GM21367 (cell line): Measurements from ENCODE around the gene AGPAT3.

Experiments
- ATAC-seq: cut with Tn5 transposase; IDR thresholded peaks from one replicate; pipeline ENCODE4 v1.9.1; 2021; ENCODE audit not compliant: unreplicated experiment

AGPAT3 gene

DNA sequence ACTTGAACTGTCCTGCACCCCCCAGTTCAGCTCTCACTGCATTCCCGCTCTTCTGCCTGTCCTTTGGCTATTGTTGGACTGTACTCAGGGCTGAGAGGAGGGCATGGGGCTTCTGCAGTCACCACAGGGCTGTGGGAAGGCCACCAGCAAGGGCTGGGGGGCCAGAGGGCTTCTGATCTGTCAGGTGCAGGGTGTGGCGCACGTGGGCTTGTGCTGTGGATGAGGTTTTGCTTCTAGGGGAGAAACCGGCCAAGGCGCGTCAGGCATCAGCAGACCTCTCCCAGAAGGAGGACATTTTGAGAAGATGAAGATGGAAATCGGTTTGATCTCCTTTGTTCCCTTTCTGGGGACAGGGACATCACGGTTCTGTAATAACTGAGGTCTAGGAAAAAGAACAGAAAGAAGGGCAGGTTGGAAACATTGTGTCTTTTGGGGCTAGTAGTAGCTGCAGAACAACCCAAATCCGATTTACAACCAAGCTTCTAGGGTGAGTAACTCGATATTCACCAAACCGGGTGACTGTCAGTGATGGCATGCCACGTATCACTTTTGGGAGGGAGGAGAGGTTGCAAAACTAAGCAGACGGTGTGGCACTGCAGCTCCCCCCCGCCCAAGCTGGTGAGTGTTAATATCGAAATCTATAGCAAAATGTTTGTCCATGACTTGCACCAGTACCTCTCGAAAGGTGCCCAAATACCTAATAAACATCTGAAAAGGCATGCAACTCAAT lies 40.9 kb downstream of the AGPAT3 start:
- no peak for ATAC-seq

DNA sequence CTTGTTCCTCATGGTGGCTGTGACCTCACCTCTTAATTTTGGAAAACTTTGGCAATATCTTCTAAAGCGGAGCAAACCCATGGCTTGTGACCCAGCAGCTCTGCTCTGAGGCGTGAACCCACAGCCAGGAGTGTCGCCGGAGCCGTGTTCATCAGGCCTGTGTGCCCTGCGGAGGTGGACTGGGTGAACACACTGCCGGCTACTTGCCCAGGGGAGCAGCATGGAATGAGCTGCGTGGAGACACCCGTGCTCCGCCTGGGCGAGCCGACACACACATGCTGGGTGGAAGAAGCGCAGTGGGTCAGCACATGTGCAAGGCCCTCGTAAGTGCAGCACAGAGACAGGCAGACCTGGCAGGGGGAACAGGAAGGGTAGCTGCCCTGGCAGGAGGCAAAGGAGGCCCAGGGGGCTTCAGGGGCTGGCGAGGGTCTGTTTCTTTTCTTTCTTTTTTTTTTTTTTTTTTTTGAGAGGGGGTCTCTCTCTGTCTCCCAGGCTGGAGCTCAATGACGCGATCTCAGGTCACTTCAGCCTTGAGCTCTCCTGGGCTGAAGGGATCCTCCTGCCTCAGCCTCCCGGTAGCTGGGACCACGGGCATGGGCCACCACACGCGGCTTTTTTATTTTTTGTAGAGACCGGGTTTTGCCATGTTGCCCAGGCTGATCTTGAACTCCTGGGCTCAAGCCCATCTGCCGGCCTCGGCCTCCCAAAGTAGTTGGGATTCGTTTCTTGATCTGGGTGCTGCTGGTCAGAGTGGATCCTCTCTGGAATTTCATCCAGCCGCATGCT lies 41.8 kb downstream of the AGPAT3 start:
- ATAC-seq = no peak

DNA sequence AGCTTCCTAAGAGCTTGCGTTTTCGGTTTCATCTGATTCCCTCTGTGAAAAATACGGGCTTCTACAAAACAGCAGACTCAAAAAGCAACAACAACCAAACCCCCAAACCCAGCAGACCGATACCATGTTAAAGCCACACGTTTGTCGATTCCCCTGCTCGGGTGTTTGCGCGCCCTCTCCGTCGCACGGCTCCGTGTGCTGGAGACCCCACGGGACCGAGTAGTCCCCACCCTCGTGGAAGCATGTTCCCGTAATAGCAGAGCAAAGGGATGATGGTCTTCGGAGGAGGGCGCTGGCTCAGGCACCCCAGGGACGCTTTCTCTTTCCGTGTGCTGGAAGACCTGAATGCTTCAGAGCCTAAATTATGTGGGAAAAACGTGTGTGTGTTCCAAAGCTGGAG lies 42.7 kb downstream of the AGPAT3 start:
- no peak for ATAC-seq

DNA sequence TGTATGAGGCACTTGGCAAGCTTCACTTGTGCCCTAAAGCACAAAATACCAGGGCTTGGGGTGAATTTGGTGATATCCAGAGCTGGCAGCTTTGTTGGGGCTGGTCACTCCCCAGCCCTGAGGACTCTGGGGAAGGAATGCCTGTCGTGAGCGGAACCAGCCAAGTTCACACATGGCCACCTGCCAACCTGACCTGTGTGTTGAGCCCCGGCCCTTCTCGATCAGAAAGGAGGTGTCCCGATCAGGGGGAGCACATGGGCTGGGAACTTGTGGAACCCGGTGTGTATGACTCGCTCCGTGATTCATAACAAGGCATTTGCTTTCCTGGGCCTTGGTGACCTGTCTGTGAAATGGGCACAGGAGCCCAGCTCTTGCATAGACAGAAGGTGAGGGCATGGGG lies 43.1 kb downstream of the AGPAT3 start:
- ATAC-seq = no peak

DNA sequence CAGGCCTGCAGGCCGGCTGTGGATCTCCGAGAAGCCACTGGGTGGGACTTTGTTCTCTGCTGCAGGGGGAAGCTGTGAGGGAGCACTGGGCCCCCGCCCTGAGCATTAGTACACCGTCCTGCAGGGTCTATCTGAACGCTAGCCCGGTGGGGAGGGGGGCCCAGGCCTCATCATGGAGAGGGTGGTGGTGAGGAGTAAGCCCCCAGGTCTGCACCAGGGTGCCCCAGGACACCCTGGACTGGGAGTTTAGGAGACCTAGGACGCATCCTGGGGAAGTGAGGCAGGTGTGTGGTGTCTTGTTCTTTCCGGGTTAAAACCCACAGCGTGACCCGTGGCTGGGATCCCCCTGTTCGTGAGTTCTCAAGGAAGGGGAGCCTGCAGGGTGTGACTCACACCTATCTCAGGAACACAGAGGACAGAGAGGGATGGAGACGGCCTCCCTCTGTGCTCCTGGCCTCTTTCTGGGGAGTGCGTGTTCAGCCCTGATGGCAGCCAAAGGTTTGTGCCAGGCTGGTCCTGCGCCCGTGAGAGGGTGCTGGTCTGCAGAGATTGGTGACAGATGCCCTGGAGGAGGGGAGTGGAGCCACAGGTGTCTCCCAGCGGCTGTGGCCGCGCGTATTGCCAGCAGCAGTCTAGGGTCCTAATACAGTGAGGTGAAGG lies 44.8 kb downstream of the AGPAT3 start:
- ATAC-seq = no peak

DNA sequence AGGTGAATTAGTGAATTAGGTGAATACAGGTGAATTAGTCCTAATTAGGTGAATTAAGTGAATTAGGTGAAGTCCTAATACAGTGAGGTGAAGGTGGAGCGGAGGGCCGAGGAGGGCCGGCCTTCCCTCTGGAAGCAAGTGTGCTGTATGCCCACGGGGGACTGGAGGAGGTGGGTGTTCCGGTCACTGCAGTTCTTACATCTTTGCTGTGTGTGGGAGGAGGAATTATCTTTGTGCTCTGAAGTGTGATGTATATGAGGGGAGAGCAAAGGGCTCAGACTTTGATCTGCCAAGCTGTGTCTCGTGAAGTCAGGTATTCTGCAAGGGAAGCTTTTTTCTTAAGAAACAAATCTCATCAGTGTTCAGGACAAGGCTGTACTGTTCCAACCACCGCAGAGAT lies 45.4 kb downstream of the AGPAT3 start:
- ATAC-seq = no peak

DNA sequence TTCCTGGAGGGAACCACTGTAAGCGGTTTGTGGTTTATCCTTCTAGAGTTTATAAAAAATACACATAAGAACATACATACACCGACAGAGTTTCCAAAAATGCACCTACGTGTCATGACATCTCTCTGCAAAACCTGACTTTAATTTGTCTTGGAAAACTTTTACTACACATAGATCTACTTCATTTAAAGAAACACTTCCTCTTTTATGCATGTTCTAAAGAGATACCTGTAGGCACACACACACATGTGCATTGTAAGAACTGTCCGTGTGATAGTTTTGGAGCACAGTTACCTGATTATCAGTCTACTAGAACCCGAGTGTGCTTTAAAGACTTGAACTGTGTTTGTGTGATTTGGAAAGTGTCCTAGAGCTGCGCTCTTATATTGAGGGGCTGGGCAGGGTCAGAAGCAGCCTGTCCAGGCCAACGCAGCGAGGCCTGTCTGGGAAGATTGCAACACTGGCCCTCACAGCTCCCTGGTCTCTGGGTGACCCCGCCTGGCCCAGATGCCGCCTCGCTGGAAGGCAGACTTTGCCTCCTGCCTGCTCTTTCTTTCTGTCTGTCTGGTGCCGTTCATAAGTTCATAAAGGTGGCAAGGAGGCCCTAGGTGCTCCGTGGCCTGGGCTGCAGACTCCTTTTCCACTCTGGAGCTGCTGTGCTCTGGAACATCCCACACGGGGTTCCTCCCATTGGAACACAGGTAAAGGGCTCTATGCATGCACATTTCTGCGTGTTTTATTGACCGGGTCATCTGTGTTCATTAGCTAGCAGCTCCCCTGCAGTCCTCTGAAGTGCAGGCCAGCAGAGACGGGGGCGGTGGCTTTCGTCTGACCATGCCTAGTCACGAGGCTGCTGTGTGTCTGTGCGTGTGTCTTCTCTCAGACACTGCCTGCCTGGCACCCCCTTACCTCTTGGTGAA lies 46.3 kb downstream of the AGPAT3 start:
- ATAC-seq = no peak

DNA sequence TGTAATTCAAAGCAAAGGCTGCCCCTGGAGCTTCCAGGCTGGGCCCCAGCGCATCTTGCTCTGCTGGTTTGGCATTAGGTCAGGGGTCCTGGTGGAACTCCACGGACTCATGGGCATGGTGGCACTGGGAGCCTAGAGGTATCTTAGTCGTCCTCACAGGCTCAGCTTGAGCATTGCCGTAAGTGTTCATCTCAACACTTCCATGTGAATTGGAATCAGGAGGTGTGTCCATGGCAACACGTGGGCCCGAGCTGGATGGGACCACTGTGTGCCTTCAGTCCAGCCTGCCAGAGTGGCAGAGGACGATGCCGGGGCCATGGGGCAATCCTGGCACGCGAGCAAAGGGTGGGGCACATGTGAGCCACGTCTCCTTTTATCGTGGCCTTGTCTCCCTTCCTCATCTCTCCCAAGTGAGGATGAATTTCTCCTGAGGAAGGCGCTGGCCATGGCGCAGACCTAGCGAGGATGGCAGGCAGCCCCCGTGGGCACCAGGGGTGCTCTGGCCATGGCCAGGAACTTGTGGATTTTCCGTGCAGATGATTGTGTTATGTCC lies 47.0 kb downstream of the AGPAT3 start:
- ATAC-seq = no peak

DNA sequence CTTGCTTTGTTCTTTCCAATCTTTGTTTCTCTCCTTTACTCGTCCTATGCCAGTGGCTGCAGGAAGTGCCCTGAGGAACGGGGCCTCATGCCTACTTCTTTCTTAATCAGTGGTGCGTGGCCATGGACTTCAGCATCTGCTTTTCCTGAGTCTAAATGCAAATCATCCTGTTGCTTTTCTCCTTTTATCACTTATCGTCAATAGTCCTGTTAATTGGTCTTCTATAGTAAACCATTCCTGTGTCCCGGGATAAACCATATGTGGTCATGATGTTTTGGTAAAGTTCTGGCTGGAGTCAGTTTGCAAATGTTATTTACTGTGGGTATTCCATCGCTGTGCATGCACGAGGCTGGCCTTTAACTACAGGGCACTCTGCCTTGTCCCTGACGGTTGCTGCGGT lies 47.5 kb downstream of the AGPAT3 start:
- ATAC-seq = no peak

DNA sequence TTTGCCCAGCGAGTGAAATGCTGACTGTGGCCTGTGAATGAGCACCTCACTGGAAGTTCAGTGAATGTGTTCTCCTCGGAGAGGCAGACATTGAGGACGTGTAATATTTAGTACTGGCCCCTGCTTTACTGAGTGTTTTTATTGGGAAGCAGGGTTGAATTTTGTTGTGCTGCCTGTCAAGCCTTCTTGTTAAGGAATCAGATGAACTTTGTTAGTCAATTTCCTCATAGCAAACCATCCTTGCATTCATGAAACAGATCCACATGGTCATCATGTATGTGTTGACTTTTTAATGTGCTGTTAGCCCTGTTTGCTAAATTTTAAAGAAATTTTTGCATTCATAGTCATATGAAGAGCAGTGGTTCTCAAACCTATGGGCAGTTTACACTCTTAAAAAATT lies 47.9 kb downstream of the AGPAT3 start:
- ATAC-seq = no peak

DNA sequence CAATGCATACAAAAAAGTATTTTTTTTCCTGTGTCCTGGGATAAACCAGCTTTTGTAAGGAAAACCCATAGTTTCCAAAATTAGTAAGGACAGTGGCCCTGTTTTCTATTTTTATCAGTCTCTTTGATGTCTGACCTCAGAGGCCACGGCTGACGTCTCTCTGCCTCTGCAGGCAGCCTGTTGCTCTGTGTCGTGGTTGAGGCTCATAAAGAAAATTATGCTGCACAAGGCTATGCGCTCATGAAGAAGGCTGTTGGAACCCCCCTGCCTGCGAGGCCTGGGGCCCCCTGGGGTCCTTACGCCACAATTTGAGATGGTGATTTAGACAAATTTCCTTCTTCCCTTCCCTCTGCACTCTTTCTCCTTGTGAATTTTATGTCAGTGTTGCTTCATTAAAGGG lies 48.9 kb downstream of the AGPAT3 start:
- ATAC-seq = no peak

DNA sequence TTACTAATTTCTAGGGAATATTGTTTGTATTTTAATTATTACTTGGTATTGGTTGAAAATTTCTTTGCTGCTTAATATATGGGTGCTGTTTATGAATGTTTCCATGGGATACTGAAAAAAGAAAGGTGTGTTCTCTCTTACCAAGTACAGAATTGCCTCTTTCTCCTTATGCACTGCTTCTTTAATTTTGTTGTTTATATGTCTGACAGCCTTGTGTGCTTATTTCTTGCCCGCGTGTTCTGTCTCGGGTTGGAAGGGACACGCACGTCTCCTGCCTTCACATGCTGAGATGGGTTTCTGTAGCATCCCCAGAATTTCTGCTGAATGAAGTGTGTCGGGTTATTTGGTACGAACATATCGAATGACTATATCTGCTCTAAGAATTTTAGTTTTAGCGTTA lies 51.1 kb downstream of the AGPAT3 start:
- no peak for ATAC-seq

DNA sequence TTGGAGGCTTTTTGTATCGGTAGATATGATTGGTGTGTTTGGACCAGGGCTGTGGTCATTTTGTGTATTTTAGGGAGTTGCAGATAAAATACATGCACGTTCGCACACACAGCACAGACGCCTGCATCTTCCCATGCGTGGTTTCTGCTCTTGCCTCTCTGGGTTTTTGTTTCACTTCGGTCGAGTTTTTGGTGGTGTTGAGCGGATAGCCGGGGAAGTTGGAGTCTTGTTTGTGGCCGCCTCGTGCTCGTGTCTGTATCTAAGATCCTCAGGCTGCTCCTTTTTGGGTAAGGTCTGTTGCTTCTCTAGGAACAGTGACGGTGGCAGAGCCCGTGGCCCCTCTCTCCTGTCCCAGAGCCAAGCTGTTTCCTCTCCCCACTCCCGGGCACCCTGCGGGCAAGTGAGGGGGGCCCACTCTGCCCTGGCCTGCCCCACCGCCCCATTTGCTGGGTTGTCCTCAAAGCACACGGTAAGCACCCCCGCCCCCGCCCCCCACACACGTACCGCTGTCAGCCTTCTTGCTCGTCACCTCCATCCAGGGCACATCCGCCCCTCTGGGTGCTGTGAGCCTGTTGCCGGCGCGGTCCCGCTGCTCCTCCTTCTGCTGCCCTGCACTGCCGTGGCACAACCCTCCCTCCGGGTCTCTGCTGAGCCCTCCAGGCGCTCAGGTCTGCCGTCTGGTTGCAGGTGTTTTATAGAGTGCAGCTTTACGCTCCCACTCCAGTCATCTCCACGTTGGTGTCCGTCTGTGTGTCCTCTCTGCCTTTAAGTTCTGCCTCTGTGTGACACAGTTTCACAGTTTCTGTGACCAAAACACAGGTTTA lies 51.9 kb downstream of the AGPAT3 start:
- no peak for ATAC-seq

DNA sequence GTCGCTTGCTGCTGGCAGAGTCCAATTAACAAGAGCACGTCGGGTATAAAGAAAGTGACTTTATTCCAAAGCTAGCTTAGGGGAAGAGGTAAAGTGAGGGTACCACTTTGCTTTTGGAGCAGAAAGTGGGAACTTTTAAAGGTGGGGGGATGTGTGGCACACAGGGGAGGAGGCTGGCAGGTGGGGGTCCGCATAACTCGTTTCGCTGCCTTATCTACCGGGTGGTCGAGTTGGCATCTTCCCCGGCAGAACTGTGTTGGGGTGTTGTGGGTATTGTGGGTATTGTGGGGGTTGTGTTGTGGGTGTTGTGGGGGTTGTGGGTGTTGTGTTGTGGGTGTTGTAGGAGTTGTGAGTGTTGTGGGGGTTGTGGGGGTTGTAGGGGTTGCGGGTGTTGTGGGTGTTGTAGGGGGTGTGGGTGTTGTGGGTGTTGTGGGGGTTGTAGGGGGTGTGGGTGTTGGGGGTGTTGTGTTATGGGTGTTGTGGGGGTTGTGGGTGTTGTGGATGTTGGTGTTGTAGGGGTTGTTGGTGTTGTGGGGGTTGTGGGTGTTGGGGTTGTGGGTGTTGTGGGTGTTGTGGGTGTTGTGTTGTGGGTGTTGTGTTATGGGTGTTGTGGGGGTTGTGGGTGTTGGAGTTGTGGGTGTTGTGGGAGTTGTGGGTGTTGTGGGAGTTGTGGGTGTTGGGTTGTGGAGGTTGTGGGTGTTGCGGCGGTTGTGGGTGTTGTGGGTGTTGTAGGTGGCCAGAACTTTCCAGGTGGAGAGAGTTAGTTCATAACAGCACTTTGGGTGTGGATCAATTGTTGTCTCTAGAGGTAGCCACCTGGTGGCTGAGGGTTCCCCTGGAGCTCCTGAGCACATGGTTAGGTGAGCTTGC lies 52.7 kb downstream of the AGPAT3 start:
- ATAC-seq = no peak

DNA sequence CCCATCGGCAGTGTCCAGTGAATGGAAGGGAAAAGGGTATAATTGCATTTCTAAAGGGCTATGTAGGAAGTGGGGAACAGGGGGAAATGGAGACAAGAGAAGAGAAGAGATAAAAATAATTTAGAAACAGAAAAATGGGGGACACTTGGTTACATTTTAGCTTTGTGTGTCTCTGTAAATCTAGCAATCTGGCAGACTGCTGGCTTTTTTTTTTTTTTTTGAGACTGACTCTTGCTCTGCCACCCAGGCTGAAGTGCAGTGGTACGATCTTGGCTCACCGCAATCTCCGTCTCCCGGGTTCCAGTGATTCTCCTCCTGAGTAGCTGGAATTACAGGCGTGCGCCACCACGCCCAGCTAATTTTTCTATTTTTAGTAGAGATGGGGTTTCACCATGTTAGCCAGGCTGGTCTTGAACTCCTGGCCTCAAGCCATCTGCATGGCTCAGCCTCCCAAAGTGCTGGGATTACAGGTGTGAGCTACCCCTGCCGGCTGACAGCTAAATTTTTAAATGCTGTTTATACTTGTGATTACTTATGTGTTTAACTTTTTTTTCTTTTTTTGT lies 53.4 kb downstream of the AGPAT3 start:
- ATAC-seq = no peak

DNA sequence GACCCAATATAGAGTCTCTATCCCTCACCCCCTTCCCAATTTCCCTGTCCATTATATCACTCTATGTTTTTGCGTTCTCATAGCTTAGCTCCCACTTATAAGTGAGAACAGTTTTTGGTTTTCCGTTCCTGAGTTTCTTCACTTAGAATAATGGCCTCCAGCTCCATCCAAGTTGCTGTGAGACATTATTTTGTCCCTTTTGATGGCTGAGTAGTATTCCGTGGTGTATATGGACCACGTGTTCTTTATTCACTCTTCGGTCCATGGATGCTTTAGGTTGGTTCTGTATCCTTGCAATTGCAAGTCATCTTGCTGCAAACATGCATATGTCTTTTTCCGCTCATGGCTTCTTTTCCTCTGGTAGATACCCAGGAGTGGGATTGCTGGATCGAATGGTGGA lies 54.3 kb downstream of the AGPAT3 start:
- no peak for ATAC-seq

DNA sequence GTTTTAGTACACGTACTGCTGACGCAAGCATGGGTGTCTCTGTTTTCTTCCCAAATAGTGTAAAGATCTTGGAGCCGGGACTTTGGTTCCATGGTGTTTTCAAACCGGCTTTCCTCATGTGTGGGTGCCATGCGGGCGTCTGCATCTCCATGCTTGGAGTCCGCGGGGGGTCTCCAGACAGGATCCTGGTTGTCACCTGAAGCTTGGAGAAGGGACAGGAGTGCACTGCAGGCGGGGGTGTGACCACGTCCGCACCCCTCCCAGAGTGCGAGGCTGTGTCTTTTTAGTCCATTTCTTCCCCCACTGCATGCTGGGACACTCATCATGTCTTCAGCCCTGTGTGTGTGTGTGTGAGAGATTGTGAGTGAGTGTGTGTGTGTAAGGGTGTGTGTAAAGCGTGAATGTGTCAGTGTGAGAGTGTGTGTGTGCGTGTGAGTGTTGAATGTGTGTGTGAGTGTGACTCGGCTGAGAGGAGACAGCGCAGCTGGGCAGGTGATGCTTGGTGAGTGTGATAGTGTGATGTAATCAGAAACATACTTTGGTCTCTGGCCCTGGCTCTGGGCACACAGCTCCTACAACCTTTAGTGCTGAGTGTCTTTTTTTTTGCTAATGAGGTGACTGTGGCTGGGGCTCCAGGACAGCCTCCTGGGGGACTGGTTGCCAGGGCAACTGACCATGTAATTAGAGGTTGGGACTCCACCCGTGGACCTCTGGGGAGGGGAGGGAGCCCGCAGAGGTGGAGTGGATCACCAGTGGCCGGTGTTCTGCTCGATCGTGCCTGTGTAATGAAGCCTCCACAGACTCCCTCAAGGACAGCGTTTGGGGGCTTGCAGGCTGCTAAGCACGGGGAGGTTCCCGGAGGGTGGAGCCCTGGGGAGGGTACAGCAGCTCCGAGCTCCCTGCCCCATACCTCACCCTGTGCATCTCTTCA lies 55.1 kb downstream of the AGPAT3 start:
- no peak for ATAC-seq

DNA sequence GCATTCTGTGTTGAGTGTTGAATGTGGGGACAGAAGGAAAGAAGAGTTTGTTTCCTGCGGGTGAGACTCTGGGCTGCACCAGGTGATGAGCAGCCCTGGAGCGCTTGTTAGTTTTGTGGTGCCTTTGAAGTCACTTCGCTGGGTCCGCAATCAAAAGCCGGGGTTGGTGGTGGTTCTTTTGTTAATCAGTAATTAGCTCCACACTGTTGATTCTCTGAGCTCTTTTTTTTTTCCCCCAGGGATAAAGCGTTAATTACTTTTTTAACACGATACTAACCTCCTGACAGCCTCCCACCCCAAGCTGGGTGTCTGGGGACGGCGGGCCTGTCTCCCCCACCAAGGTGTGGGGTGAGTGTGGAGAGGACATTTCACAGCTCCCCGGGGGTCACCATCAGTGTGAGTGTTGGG lies 56.6 kb downstream of the AGPAT3 start:
- no peak for ATAC-seq
